DND-41 (cell line): ENCODE measurements around the gene MLC1.

Source experiments
- ATAC-seq: fragments of 200-7000 bp; cut with Tn5 transposase; 3 replicates; pipeline ENCODE4 v1.9.1; 2021; ENCODE audit warnings: low read depth; ENCODE audit not compliant: insufficient read depth
- DNase-seq: peaks from one replicate; pipeline ENCODE4 v3.0.0-alpha.2; 2020
- H2AFZ ChIP-seq: 2 replicates; pipeline ENCODE4 v1.6.0; 2012; ENCODE audit warnings: low read depth, low read length
- H3K27ac ChIP-seq: 2 replicates; pipeline ENCODE4 v1.5.1; 2012; ENCODE audit warnings: low read length, inconsistent platforms
- H3K27me3 ChIP-seq: fragments of 200-600 bp; sonication (generic); 2 replicates; pipeline ENCODE4 v1.6.0; 2012; ENCODE audit warnings: low read length, mild to moderate bottlenecking, inconsistent platforms; ENCODE audit not compliant: insufficient read depth, poor library complexity
- H3K36me3 ChIP-seq: 2 replicates; pipeline ENCODE4 v1.5.1; 2012; ENCODE audit warnings: low read length, inconsistent platforms; ENCODE audit not compliant: insufficient read depth
- H3K4me1 ChIP-seq: 2 replicates; pipeline ENCODE4 v1.5.1; 2012; ENCODE audit warnings: mild to moderate bottlenecking, low read length; ENCODE audit not compliant: insufficient read depth
- H3K4me2 ChIP-seq: 2 replicates; pipeline ENCODE4 v1.6.0; 2012; ENCODE audit warnings: mild to moderate bottlenecking, moderate library complexity, low read length, inconsistent platforms; ENCODE audit not compliant: insufficient read depth
- H3K4me3 ChIP-seq, 2 experiments: fragments of 200-600 bp in 1 of 2; shearing (Covaris generic) in 1 of 2; 2 replicates each; pipeline ENCODE4 v1.5.1; 2012 to 2016; ENCODE audit warnings: inconsistent platforms in 2 of 2, low read length in 2 of 2, mild to moderate bottlenecking in 2 of 2, low read depth in 1 of 2, moderate library complexity in 1 of 2
- H3K79me2 ChIP-seq: 2 replicates; pipeline ENCODE4 v1.6.0; 2012; ENCODE audit warnings: low read length, inconsistent platforms; ENCODE audit not compliant: insufficient read depth
- H3K9ac ChIP-seq: 2 replicates; pipeline ENCODE4 v1.6.0; 2012; ENCODE audit warnings: low read depth, mild to moderate bottlenecking, inconsistent platforms, low read length, moderate library complexity
- H3K9me3 ChIP-seq: 2 replicates; pipeline ENCODE4 v1.5.1; 2012; ENCODE audit warnings: low read length, moderate library complexity, mild to moderate bottlenecking, inconsistent platforms; ENCODE audit not compliant: insufficient read depth, severe bottlenecking
- H4K20me1 ChIP-seq: 2 replicates; pipeline ENCODE4 v1.6.0; 2012; ENCODE audit warnings: low read length; ENCODE audit not compliant: insufficient read depth
- CTCF ChIP-seq: IDR thresholded peaks from 2 replicates; pipeline ENCODE4 v1.5.1; 2012; ENCODE audit warnings: borderline replicate concordance, low read length, moderate library complexity, mild to moderate bottlenecking; ENCODE audit not compliant: poor library complexity, severe bottlenecking; ENCODE audit errors: extremely low read depth
- EZH2 ChIP-seq: IDR thresholded peaks from 3 replicates; pipeline ENCODE4 v1.6.1; 2012; ENCODE audit warnings: borderline replicate concordance, low read depth, mild to moderate bottlenecking, moderate library complexity, low read length, inconsistent platforms; ENCODE audit not compliant: severe bottlenecking

Gene MLC1

DNA sequence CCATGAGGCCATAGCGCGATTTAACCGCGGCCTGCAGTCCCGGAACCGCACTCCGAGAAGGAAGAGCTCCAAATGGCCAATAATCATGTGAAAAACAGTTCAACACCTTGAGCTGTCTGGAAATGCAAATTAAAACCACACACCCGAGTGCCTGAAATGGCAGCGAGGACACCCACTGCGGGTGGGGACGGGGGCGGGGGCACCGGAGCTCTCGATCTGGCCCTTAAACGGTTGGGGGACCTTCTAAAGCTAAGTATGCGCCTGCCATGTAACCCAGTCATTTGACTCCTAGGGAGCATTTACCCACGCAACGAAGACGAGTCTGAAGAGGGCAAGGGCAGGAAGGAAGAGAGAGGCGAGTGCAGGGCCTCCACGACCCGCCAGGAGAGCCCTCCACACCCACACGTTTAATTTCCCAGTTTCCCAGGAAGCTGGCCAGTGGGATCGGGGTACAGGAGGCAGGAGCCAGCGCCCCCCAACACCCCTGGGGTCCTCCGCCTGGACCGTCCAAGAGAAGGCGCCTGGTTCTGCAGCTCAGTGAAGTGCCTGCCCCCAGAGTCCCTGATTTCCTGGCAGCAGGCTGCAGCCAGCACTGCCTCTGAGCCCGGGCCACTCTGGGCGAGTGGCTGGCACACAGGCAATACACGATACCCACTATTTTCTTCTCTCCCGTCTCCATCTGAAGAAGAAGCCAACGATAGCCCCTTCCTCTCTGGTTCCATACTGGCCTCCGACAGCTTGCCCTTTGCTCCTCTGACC, 28.8 kb downstream of the MLC1 start:
- DNase-seq (no peak), ATAC-seq (no peak)
- Histone ChIP-seq H3K27ac (no peak overlapping the region), H3K36me3 (no peaks in the 10 kb centered on the region), H3K27me3 (no peaks in the 10 kb centered on the region), H3K9ac (no peak overlapping the region), H4K20me1 (no peaks in the 10 kb centered on the region; the same call in 1 of the 2 replicates), H3K4me3 (no peak overlapping the region), H2AFZ (no peak overlapping the region), H3K79me2 (no peaks in the 10 kb centered on the region), H3K4me1 (no peaks in the 10 kb centered on the region), H3K9me3 (no peaks in the 10 kb centered on the region), H3K4me2 (no peak overlapping the region)
- TF ChIP-seq CTCF: no peak
- no peak for TF ChIP-seq EZH2

GRCh38 chr22:50053861-50054260, 31.4 kb downstream of the MLC1 start:
- ATAC-seq (no peak), DNase-seq (no peak)
- H4K20me1 ChIP-seq: no peaks in the 10 kb centered on the region
- H3K4me3 ChIP-seq: no peak overlapping the region
- H3K9me3 ChIP-seq: no peaks in the 10 kb centered on the region
- H3K36me3 ChIP-seq: no peaks in the 10 kb centered on the region
- H3K27ac ChIP-seq: no peak overlapping the region
- no peak overlapping the region for H2AFZ ChIP-seq
- H3K27me3 ChIP-seq: no peaks in the 10 kb centered on the region
- no peak for TF ChIP-seq CTCF
- no peak for TF ChIP-seq EZH2
- no peaks in the 10 kb centered on the region for H3K4me1 ChIP-seq
- H3K9ac ChIP-seq: no peak overlapping the region
- no peak overlapping the region for H3K4me2 ChIP-seq
- no peaks in the 10 kb centered on the region for H3K79me2 ChIP-seq

GRCh38 chr22:50051930-50052329, 33.3 kb downstream of the MLC1 start:
- Histone ChIP-seq H3K79me2 (no peaks in the 10 kb centered on the region), H4K20me1 (0 out of 2 replicates have a peak, but pooled peaks cover 4% of the 10 kb centered on the region), H2AFZ (no peak overlapping the region), H3K4me2 (no peak overlapping the region), H3K27me3 (no peaks in the 10 kb centered on the region), H3K36me3 (no peaks in the 10 kb centered on the region), H3K9me3 (no peaks in the 10 kb centered on the region), H3K4me3 (no peak overlapping the region), H3K27ac (no peak overlapping the region), H3K4me1 (no peaks in the 10 kb centered on the region), H3K9ac (no peak overlapping the region)
- ATAC-seq: no peak
- TF ChIP-seq CTCF (no peak), EZH2 (no peak)
- DNase-seq: no peak
